ENCODE data around the gene SP6.

The SP6 gene

DNA sequence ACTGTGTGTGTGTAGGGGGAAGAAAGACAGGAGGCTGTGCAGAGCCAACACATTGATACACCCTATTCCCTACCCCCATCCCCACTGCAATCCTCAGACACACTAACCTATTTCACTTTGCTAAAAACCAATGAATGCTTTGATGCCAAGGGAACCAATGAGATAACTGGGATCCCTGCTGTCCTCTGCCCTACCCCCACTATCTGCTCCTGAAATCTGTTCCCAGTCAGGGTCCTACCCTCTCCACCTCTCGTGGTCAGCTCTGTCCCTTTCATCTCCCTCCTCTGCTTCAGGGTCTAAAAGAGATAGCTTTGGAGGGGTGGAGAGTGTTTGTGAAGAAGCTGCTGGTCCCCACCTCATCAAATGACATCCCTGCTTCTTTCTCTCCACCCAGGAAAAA lies 19.1 kb upstream of the SP6 start:
- H4K20me1 ChIP-seq (ENCODE audit: insufficient read depth, low read length), result no peaks in the 10 kb centered on the region
- no peak overlapping the region for H3K4me3 ChIP-seq (ENCODE audit: low read length)
- TF ChIP-seq, protein P1, sequence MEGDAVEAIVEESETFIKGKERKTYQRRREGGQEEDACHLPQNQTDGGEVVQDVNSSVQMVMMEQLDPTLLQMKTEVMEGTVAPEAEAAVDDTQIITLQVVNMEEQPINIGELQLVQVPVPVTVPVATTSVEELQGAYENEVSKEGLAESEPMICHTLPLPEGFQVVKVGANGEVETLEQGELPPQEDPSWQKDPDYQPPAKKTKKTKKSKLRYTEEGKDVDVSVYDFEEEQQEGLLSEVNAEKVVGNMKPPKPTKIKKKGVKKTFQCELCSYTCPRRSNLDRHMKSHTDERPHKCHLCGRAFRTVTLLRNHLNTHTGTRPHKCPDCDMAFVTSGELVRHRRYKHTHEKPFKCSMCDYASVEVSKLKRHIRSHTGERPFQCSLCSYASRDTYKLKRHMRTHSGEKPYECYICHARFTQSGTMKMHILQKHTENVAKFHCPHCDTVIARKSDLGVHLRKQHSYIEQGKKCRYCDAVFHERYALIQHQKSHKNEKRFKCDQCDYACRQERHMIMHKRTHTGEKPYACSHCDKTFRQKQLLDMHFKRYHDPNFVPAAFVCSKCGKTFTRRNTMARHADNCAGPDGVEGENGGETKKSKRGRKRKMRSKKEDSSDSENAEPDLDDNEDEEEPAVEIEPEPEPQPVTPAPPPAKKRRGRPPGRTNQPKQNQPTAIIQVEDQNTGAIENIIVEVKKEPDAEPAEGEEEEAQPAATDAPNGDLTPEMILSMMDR (IDR thresholded peaks at IDR 0.05; ENCODE audit: low read depth, low read length), result no peak
- TF ChIP-seq EZH2phosphoT487 (IDR thresholded peaks at IDR 0.05; ENCODE audit: low read depth), result no peak
- peak overlapping the region; percentile 21 for H3K4me2 ChIP-seq (ENCODE audit: low read length)
- H2AFZ ChIP-seq (ENCODE audit: low read depth, low read length), result peak overlapping the region; percentile 28; the same call in 1 of the 2 replicates
- no peaks in the 10 kb centered on the region for H3K9me3 ChIP-seq (ENCODE audit: insufficient read depth, low read length)
- H3K4me1 ChIP-seq (ENCODE audit: low read length), result peaks cover 86% of the 10 kb centered on the region
- peak overlapping the region; percentile 98 for H3K27ac ChIP-seq (ENCODE audit: low read length)
- H3K36me3 ChIP-seq (replicated peaks; ENCODE audit: low read depth, low read length), result no peaks in the 10 kb centered on the region
- peak overlapping the region; percentile 93; the same call in 1 of the 2 replicates for H3K9ac ChIP-seq (ENCODE audit: low read length)
- H3K27me3 ChIP-seq (ENCODE audit: low read depth, low read length), result no peaks in the 10 kb centered on the region
- no peaks in the 10 kb centered on the region for H3K79me2 ChIP-seq (ENCODE audit: low read length)

DNA sequence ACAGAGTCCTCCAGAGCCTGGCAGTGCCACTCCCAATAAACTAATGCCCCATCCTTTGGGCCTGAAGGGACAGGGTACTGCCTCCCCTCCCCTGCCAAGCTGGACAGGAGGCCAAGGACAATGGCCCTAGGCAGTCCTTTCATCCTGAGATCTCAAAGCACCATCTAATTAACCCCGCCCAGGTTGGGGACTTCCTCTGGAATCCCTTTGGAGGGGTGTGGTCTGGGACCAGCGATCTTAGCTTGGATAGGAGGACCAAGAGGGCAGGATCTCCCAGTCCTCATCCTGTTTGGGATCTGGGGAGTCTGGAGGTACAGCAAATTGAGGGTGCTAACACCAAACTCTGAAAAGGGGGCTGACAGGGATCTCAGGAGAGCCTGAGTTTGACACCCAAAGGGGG lies 18.2 kb upstream of the SP6 start:
- H3K27me3 ChIP-seq (ENCODE audit: low read depth, low read length), result no peaks in the 10 kb centered on the region
- H3K9me3 ChIP-seq (ENCODE audit: insufficient read depth, low read length), result no peaks in the 10 kb centered on the region
- no peak overlapping the region for H3K4me3 ChIP-seq (ENCODE audit: low read length)
- peak overlapping the region; percentile 98 for H3K27ac ChIP-seq (ENCODE audit: low read length)
- H3K79me2 ChIP-seq (ENCODE audit: low read length), result no peaks in the 10 kb centered on the region
- H3K4me2 ChIP-seq (ENCODE audit: low read length), result 0 out of 2 replicates have a peak overlapping the region, but pooled peaks have one; percentile 21
- H3K4me1 ChIP-seq (ENCODE audit: low read length), result peaks cover 86% of the 10 kb centered on the region
- peak overlapping the region; percentile 93; the same call in 1 of the 2 replicates for H3K9ac ChIP-seq (ENCODE audit: low read length)
- no peak for TF ChIP-seq EZH2phosphoT487 (IDR thresholded peaks at IDR 0.05; ENCODE audit: low read depth)
- TF ChIP-seq, protein P1 (IDR thresholded peaks at IDR 0.05; ENCODE audit: low read depth, low read length), result no peak
- no peaks in the 10 kb centered on the region for H4K20me1 ChIP-seq (ENCODE audit: insufficient read depth, low read length)
- no peak overlapping the region for H2AFZ ChIP-seq (ENCODE audit: low read depth, low read length)
- H3K36me3 ChIP-seq (replicated peaks; ENCODE audit: low read depth, low read length), result no peaks in the 10 kb centered on the region

DNA sequence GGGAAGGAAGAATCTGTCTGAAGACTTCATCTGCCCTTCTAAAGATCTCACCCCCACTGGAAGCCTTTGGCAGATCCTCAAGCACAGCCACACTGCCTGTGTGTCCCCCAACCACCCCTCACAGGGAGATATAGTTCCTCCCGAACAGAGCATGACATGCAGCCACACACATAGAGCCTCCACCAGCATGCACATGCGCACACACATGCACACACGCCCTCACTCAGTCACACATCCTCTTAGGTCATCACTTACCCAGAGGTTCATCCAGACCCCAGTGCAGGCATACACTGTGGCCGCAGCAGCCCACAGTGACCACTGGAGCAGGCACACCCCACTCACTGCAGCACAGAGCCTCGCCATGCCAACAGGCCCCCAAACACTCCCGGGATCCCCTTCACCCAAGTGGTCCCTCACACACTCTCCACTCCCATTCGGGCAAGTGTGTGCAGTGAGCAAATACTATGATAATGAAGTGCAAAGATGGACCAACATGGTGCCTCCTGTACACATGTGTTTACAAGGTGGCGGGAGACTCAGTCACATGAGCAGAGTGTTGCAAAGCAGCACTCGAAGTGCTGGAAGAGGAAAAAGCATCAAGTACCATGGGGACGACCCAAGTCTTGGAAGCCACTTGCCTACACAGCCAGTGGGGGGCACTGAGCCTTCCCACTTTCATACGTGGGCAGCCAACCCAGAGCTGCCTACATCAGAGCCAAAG lies 17.0 kb upstream of the SP6 start:
- H4K20me1 ChIP-seq (ENCODE audit: insufficient read depth, low read length), result no peaks in the 10 kb centered on the region
- no peak overlapping the region for H3K4me3 ChIP-seq (ENCODE audit: low read length)
- no peaks in the 10 kb centered on the region for H3K36me3 ChIP-seq (replicated peaks; ENCODE audit: low read depth, low read length)
- H3K9ac ChIP-seq (ENCODE audit: low read length), result no peak overlapping the region; the same call in 1 of the 2 replicates
- H3K79me2 ChIP-seq (ENCODE audit: low read length), result no peaks in the 10 kb centered on the region
- H3K4me2 ChIP-seq (ENCODE audit: low read length), result no peak overlapping the region
- peaks cover 80% of the 10 kb centered on the region for H3K4me1 ChIP-seq (ENCODE audit: low read length)
- H3K27ac ChIP-seq (ENCODE audit: low read length), result peak overlapping the region; percentile 6; the same call in 1 of the 2 replicates
- H2AFZ ChIP-seq (ENCODE audit: low read depth, low read length), result no peak overlapping the region
- H3K27me3 ChIP-seq (ENCODE audit: low read depth, low read length), result no peaks in the 10 kb centered on the region
- TF ChIP-seq EZH2phosphoT487 (IDR thresholded peaks at IDR 0.05; ENCODE audit: low read depth), result no peak
- TF ChIP-seq, protein P1 (IDR thresholded peaks at IDR 0.05; ENCODE audit: low read depth, low read length), result no peak
- no peaks in the 10 kb centered on the region for H3K9me3 ChIP-seq (ENCODE audit: insufficient read depth, low read length)

DNA sequence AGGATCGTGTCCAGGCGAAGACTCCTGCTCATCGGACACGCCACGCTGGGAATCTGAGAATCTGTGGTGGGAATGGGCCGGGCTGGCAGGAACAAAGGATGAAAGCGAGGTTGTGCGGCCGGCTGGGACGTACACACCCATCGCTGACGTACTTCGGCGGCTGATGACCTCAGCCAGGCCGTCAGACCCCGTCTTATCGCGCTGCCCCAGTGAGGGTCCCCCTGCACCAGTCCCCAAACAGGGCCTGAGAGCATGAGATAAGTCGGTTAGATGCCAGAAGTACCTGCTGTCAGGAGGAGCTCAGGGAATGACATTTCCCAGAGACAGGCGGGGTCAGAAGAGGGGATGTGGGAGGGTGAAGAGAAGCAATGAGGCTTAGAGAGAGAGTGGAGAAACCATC lies 16.0 kb upstream of the SP6 start:
- H3K36me3 ChIP-seq (replicated peaks; ENCODE audit: low read depth, low read length), result no peaks in the 10 kb centered on the region
- no peak overlapping the region for H3K4me2 ChIP-seq (ENCODE audit: low read length)
- no peak for TF ChIP-seq EZH2phosphoT487 (IDR thresholded peaks at IDR 0.05; ENCODE audit: low read depth)
- TF ChIP-seq, protein P1 (IDR thresholded peaks at IDR 0.05; ENCODE audit: low read depth, low read length), result no peak
- no peak overlapping the region for H3K9ac ChIP-seq (ENCODE audit: low read length)
- no peak overlapping the region for H2AFZ ChIP-seq (ENCODE audit: low read depth, low read length)
- no peaks in the 10 kb centered on the region for H3K27me3 ChIP-seq (ENCODE audit: low read depth, low read length)
- H3K4me1 ChIP-seq (ENCODE audit: low read length), result peaks cover 77% of the 10 kb centered on the region
- no peaks in the 10 kb centered on the region for H3K9me3 ChIP-seq (ENCODE audit: insufficient read depth, low read length)
- no peak overlapping the region for H3K4me3 ChIP-seq (ENCODE audit: low read length)
- no peaks in the 10 kb centered on the region for H3K79me2 ChIP-seq (ENCODE audit: low read length)
- H3K27ac ChIP-seq (ENCODE audit: low read length), result peak overlapping the region; percentile 6; the same call in 1 of the 2 replicates
- H4K20me1 ChIP-seq (ENCODE audit: insufficient read depth, low read length), result no peaks in the 10 kb centered on the region

All from OCI-LY3 (cell line).